Measurements from ENCODE around the gene MCF2L. TPM values are rescaled to one million over a fixed set of nuclear protein-coding genes. Genes with fewer than 3 reads are reported as not detected.

MCF2L gene
- total and polyA plus RNA-seq, 10 of the 15 experiments (the other 5 are each of a cell fraction or from before 2014, with no cell fraction given), result 0.06 to 1.1 (median 0.21) TPM; not detected in 2

GRCh38 chr13:113095146-113096051 lies 126.4 kb downstream of the MCF2L start (continued):
- TF ChIP-seq SKIL (IDR thresholded peaks at IDR 0.05; ENCODE audit: low read depth, poor library complexity, severe bottlenecking) (no peak), E2F4 (IDR thresholded peaks at IDR 0.05; ENCODE audit: low read depth, low read length) (no peak), POLR2AphosphoS5 (IDR thresholded peaks at IDR 0.05; ENCODE audit: low read length) (no peak), TBL1XR1 (IDR thresholded peaks at IDR 0.05; ENCODE audit: low read depth, low read length) (no peak), USF2 (IDR thresholded peaks at IDR 0.05; ENCODE audit: borderline replicate concordance, low read depth, low read length) (no peak), HDAC6 (IDR thresholded peaks at IDR 0.05; ENCODE audit: unreplicated experiment) (no peak), MEF2B (IDR thresholded peaks at IDR 0.05; ENCODE audit: partially characterized antibody, poor library complexity, severe bottlenecking) (no peak)
